NCI-H748 (cell line): ENCODE data around the gene DCLK2.
A peak's percentile ranks its signal among the peaks of the same experiment; 100 is the strongest.

Source experiments
- DNase-seq: peaks from one replicate; lab custom pipeline; 2025; ENCODE audit not compliant: unreplicated experiment; lab: John Stamatoyannopoulos, UW

The DCLK2 gene

GRCh38 chr4:150256841-150257730 is 178.8 kb downstream of the DCLK2 start:
- DNase-seq, result no peak

DNA sequence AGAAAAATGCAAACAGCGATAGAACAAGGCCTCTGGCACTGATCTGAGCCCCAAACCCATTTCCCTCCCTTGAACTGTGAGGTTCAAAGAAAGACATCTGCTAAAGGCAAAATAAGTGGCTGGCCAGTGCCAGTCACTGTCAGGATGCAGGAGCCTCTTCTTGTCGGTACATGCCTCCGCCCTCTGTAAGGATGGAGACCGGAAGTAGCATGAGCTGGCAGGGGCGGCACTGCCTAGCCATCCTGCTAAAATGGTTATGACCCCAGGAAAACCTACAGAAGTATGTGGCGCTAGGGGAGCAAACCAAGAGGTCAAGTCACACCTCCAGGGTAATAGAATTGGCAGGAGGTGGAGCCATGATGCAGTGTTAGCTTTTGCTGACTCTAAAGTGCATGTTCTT is 180.3 kb downstream of the DCLK2 start:
- DNase-seq, result no peak

DNA sequence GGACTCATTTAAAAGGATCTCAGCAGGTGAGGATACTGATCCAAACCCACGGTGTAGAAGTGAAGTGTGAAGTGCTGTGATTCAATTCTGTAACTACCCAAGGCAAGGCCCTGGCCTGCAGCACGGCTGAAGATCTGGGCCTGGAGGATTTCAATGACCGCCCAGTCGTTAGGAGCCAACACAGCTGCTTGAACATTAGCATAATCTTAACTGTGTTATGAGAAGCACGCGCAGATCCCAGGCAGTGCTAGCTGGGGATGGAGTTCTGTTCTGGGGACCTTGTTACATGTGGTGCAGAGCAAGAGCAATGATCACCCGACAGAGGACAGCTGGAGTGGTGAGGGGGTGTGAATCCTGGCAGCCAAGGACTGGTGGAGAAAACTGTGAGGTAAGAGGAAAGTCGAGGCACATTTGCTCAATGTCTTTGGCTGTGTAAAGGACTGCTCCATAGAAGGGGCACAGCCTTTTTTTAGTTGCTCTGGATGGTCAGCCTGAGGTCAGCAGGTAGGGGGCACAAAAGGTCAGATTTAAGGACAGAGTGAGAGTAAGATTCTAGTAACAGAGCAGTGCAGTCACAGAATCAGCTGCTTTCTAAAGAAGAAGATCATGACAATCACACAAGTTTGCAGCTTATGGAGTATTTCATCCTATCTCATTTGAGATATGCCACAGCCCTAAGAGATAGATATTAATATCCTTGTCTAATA is 181.8 kb downstream of the DCLK2 start:
- no peak for DNase-seq

- DNase-seq, result no peak
Observed at GRCh38 chr4:150261571-150261970, 183.3 kb downstream of the DCLK2 start.

DNA sequence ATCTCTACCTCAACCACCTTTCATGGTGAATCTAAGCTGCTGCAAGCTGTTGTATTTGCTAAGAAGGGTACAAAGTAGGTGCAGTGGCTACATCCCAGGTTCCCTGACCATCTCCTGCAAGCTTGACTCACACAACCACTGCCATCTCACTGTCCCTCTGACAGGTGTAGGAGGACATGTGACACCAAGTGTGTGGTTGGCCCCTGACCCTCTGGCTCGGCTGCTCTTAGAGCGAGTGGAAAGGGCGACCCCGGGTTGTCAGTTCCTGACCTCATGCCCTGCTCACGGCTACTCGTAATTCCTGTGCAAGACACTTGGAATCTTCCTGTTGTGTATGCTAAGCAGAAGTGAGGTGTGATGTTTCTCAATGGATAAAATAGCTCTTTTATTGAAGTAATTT is 184.4 kb downstream of the DCLK2 start:
- no peak for DNase-seq

GRCh38 chr4:150264595-150265161 is 186.4 kb downstream of the DCLK2 start:
- DNase-seq, result no peak

GRCh38 chr4:150265806-150266205 is 187.6 kb downstream of the DCLK2 start:
- DNase-seq, result no peak

GRCh38 chr4:150268444-150268843 is 190.2 kb downstream of the DCLK2 start:
- DNase-seq, result no peak

DNA sequence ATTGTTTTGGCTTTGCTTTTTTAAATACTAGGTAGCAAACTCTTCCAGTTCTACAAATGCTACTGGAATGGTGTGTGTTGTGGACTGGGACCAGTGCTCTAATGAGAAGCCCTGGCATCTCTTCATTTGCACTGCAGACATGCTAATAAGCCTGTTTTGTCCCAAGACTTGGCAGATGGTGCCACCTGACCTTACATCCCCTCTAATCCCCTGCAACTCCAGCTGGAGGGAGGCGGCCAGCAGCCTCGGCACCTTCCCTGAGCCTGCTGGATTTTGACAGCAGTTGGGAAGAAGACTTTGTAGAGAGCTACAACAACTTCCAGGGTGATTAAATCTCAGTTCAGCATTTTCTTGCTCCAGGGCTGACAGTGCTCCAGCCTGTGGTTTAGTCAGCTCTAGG is 200.0 kb downstream of the DCLK2 start:
- DNase-seq, result no peak

DNA sequence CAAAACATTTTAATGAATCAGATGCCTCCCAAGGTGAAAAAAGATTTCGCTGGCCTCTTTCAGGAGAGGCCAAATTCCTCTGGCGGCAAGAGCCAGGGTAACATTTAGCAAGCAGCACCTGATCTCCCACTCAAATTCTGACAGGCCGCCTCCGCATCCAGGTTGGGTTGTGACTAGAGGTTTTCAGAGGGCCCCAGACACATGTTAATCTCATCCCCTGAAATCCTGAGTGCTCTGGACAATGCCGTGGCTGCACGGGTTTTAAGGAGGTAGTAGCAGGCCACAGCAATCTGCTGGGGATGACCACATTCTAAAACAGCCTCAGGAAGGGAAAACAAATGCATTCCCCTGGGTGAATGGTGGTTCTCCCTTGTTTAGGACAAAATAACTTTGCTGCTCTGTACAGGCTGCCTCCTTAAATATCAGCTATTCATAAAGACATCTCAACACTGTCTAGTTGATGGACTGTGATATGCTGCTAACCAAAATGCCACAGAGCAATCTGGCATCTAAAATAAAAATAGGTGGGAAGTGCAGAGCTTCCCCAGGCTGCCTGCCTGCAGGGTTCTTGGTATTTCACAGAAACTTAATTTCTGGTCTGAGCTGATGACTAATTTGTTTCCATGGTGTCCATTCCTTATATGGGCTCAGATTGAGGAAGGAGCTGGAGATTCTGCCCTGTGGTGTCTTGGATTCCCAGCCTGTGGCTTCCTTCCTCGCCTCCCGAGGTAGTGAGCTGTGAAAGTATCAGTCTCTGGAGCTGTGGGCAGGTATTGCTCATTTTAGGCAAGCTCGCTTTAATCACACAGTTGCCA is 202.0 kb downstream of the DCLK2 start:
- DNase-seq, result no peak

- DNase-seq, result no peak
Observed at GRCh38 chr4:150280975-150281374, 202.7 kb downstream of the DCLK2 start.

GRCh38 chr4:150283689-150284088 is 205.4 kb downstream of the DCLK2 start:
- no peak for DNase-seq

DNA sequence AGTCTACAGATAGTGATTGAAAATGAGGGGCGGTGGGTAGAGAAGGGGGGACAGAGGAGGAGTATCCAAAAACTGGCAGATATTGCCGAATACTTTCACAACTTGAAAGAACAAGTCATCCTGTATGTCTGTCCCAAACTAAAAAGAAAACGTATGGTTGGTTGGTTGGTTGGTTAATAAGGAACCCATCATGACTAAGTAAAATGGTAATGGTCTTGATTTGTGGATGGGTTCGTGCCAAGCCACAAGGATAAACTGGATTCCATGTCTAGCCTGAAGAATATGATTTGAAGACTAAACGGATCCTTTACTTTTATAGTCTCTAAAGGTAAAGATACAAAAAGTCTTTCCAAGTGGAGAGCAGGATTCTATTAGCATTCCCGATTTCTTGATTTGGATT is 208.4 kb downstream of the DCLK2 start:
- DNase-seq, result no peak

DNA sequence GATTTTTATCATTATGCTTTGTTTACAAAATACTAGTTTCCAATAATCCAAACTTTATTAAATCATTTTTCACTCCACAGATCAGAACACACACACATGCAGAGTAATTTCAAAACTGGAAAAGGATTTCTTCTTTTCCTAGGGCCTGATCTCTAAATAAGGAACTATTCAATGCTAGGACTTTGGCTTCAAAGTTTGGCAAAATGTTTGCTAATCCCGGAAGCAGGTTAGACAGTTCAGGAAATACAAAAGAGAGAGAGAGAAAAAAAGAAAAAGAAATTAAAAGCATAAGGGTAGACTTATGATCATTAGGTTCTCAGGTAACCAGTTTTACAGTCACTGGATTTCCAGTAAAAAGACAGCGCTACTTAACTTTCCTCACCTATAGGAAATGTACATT is 211.0 kb downstream of the DCLK2 start:
- no peak for DNase-seq

DNA sequence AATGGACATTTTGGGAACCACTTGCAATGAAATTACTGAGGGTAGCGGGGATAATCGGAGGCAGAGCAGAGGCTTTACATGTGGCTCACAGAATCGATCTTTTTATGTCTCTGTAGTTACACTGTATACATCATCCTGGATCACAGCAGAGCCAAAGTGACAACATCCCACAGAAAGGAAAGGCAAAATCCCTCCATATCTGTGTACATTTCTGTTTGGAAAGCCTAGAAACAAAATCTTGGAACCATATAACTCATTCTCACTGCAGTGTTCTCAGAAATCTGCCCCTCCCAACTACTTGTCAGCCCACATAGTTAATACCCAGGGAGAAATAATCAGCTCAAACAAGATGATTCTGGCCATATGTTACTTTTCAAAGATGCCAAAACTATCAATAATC is 211.6 kb downstream of the DCLK2 start:
- DNase-seq, result no peak

DNA sequence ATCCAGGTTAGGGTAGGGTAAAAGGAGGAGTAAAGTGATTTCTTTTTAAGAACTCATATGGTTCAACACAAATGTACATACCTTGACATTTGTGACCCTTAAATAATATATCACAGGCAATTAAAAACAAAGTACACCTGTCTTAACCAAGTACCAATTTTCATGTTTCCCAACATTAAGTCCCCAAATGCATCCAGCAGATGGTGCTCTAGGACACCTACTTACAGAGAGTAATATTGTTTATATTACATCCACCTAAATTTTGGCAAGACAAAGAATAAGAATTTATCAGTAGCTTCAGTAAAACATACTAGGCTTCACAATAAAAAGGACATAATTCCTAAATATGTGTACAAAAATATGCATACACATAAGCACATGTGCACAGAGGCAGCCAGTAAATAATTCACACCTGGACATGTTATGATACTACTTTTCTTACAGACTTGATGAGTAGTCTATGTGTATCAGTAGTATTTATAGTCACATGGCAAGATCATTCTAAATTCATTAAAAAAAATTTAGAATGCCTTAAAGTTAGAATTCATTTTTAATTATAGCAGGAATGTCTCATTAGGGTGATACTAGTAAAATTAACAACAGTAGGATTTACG is 219.7 kb downstream of the DCLK2 start:
- DNase-seq, result peak; percentile 55

DNA sequence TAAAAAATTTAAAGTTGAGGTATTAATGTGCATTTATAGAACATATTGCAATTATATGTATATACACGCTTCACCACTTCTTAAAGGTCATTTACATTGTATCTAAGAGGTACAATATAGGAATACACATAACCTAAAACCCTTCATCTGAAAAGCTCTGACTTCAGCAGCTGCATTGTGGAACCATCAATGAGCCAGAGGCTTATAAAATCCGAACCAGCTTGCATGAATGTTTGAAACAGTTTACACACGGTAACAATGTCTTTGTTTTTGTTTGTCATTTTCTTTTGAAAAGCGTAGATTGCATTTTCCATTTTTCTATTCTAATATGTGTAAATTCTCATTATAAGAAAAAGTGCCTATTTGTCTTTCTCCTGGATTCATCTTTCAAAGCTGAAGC is 221.6 kb downstream of the DCLK2 start:
- DNase-seq, result no peak

GRCh38 chr4:150302553-150302952 is 224.3 kb downstream of the DCLK2 start:
- DNase-seq, result no peak

- no peak for DNase-seq
Observed at GRCh38 chr4:150305995-150306394, 227.8 kb downstream of the DCLK2 start.

GRCh38 chr4:150306719-150307118 is 228.5 kb downstream of the DCLK2 start:
- no peak for DNase-seq
